KMS-11 (cell line): ENCODE data around the gene RPL13A.

ENCODE experiments used
- H2AFZ ChIP-seq: fragments of 200-600 bp; sonication (generic); 2 replicates; pipeline ENCODE4 v1.6.1; 2016; ENCODE audit warnings: antibody characterized with exemption, mixed run types, low read depth
- H3K27ac ChIP-seq: fragments of 200-600 bp; sonication (generic); 2 replicates; pipeline ENCODE4 v1.6.1; 2016; ENCODE audit warnings: mild to moderate bottlenecking, mixed run types
- H3K27me3 ChIP-seq: fragments of 200-600 bp; sonication (generic); 2 replicates; pipeline ENCODE4 v1.6.1; 2017; ENCODE audit warnings: mild to moderate bottlenecking, low read depth, mixed run types, moderate library complexity; ENCODE audit not compliant: insufficient read depth
- H3K36me3 ChIP-seq: fragments of 200-600 bp; sonication (generic); 2 replicates; pipeline ENCODE4 v1.6.1; 2017; ENCODE audit warnings: mild to moderate bottlenecking, mixed run types; ENCODE audit not compliant: insufficient read depth
- H3K4me1 ChIP-seq: fragments of 200-600 bp; sonication (generic); 2 replicates; pipeline ENCODE4 v1.6.1; 2016; ENCODE audit warnings: mild to moderate bottlenecking, low read depth, mixed run types; ENCODE audit not compliant: poor library complexity, severe bottlenecking
- H3K4me2 ChIP-seq: fragments of 200-600 bp; sonication (generic); 2 replicates; pipeline ENCODE4 v1.7.0; 2016; ENCODE audit warnings: mild to moderate bottlenecking, mixed run types
- H3K4me3 ChIP-seq: fragments of 200-600 bp; sonication (generic); IDR thresholded peaks from 2 replicates; pipeline ENCODE4 v1.6.1; 2017; ENCODE audit warnings: low read depth, low read length, mixed read lengths; ENCODE audit not compliant: insufficient read depth
- H3K79me2 ChIP-seq: fragments of 200-600 bp; sonication (generic); 2 replicates; pipeline ENCODE4 v1.6.1; 2016; ENCODE audit warnings: low read depth, mixed run types; ENCODE audit not compliant: insufficient read depth
- H3K9ac ChIP-seq: fragments of 200-600 bp; sonication (generic); 2 replicates; pipeline ENCODE4 v1.6.1; 2016; ENCODE audit warnings: mild to moderate bottlenecking, mixed run types
- H4K20me1 ChIP-seq: fragments of 200-600 bp; sonication (generic); 2 replicates; pipeline ENCODE4 v1.6.1; 2016; ENCODE audit warnings: mild to moderate bottlenecking, mixed run types; ENCODE audit not compliant: insufficient read depth
- CTCF ChIP-seq: fragments of 200-600 bp; sonication (generic); conservative IDR thresholded peaks from 2 replicates; pipeline ENCODE4 v1.6.1; 2017; ENCODE audit warnings: low read depth, mild to moderate bottlenecking, antibody characterized with exemption, low read length, moderate library complexity, mixed read lengths

RPL13A gene

GRCh38 chr19:49486232-49486631 is 1.2 kb upstream of the RPL13A start:
- Histone ChIP-seq H4K20me1 (peaks cover 14% of the 10 kb centered on the region), H3K36me3 (peaks cover 30% of the 10 kb centered on the region; the same call in 1 of the 2 replicates), H3K4me3 (no peak overlapping the region), H3K79me2 (peaks cover 37% of the 10 kb centered on the region), H3K4me1 (peaks cover 12% of the 10 kb centered on the region), H3K27me3 (no peaks in the 10 kb centered on the region), H2AFZ (no peak overlapping the region; the same call in 1 of the 2 replicates), H3K27ac (no peak overlapping the region), H3K4me2 (no peak overlapping the region), H3K9ac (no peak overlapping the region)
- no peak for TF ChIP-seq CTCF

- no peak overlapping the region for H3K27ac ChIP-seq
- H3K4me3 ChIP-seq, result no peak overlapping the region
- peak overlapping the region; percentile 89; the same call in 1 of the 2 replicates for H2AFZ ChIP-seq
Observed at GRCh38 chr19:49486710-49487276, 615 bp upstream of the RPL13A start.

GRCh38 chr19:49488046-49488862 is 846 bp downstream of the RPL13A start:
- Histone ChIP-seq H2AFZ (no peak overlapping the region), H3K27me3 (no peaks in the 10 kb centered on the region), H3K27ac (peak overlapping the region; percentile 94), H3K9ac (peak overlapping the region; percentile 99), H3K79me2 (peaks cover 37% of the 10 kb centered on the region), H3K36me3 (peaks cover 40% of the 10 kb centered on the region; the same call in 1 of the 2 replicates), H4K20me1 (peaks cover 14% of the 10 kb centered on the region), H3K4me3 (peak overlapping the region; percentile 8), H3K4me1 (peaks cover 12% of the 10 kb centered on the region), H3K4me2 (peak overlapping the region; percentile 96)
- no peak for TF ChIP-seq CTCF

More at GRCh38 chr19:49486710-49487276, 615 bp upstream of the RPL13A start:
- H3K27me3 ChIP-seq, result no peaks in the 10 kb centered on the region
- H3K9ac ChIP-seq, result 0 out of 2 replicates have a peak overlapping the region, but pooled peaks have one; percentile 28
- peaks cover 14% of the 10 kb centered on the region for H4K20me1 ChIP-seq
- no peak for TF ChIP-seq CTCF
- H3K4me1 ChIP-seq, result peaks cover 12% of the 10 kb centered on the region
- H3K36me3 ChIP-seq, result peaks cover 34% of the 10 kb centered on the region; the same call in 1 of the 2 replicates
- no peak overlapping the region for H3K4me2 ChIP-seq
- peaks cover 37% of the 10 kb centered on the region for H3K79me2 ChIP-seq

- Histone ChIP-seq H3K36me3 (peaks cover 41% of the 10 kb centered on the region; the same call in 1 of the 2 replicates), H3K9ac (peak overlapping the region; percentile 99), H3K4me3 (peak overlapping the region; percentile 8), H3K4me2 (peak overlapping the region; percentile 96), H3K79me2 (peaks cover 37% of the 10 kb centered on the region), H4K20me1 (peaks cover 14% of the 10 kb centered on the region), H2AFZ (no peak overlapping the region), H3K4me1 (peaks cover 12% of the 10 kb centered on the region), H3K27ac (peak overlapping the region; percentile 94), H3K27me3 (no peaks in the 10 kb centered on the region)
- no peak for TF ChIP-seq CTCF
Observed at GRCh38 chr19:49488863-49489537, 1.6 kb downstream of the RPL13A start.
